Mucosa of stomach (tissue), 1 donor: ENCODE results near the gene PCDHB7.
"Not testable (repeated sequence)": the region's sequence is repeated elsewhere in the genome, so short reads cannot be mapped to it uniquely, and the experiment has no call there.

Source experiments
- H3K27me3 ChIP-seq: one replicate; pipeline ENCODE4 v1.7.0; 2013; ENCODE audit warnings: mild to moderate bottlenecking, low read length; ENCODE audit not compliant: control insufficient read depth, insufficient read depth
- H3K36me3 ChIP-seq: one replicate; pipeline ENCODE4 v1.7.0; 2013; ENCODE audit warnings: low read length; ENCODE audit not compliant: control insufficient read depth, insufficient read depth
- H3K4me1 ChIP-seq: one replicate; pipeline ENCODE4 v1.7.0; 2013; ENCODE audit warnings: mild to moderate bottlenecking, low read length; ENCODE audit not compliant: control insufficient read depth, insufficient read depth
- H3K4me3 ChIP-seq: one replicate; pipeline ENCODE4 v1.7.0; 2013; ENCODE audit warnings: low read length
- H3K9ac ChIP-seq: one replicate; pipeline ENCODE4 v1.7.0; 2013; ENCODE audit warnings: mild to moderate bottlenecking, low read length, moderate library complexity
- H3K9me3 ChIP-seq: one replicate; pipeline ENCODE4 v1.7.0; 2013; ENCODE audit warnings: mild to moderate bottlenecking, low read length, moderate library complexity; ENCODE audit not compliant: control insufficient read depth
- donor health status: Pancreatic carcinoma.

PCDHB7 gene

GRCh38 chr5:141213656-141214339 is 41.4 kb downstream of the PCDHB7 start, which contains the start of gene PCDHB13:
PCDHB13 (plus strand) TSS chr5:141213919; CDS start chr5:141214124, 205 bp downstream.
- not testable (repeated sequence) for H3K36me3 ChIP-seq, H3K4me1 ChIP-seq, H3K9me3 ChIP-seq, H3K4me3 ChIP-seq, H3K27me3 ChIP-seq, H3K9ac ChIP-seq

- H3K9ac ChIP-seq, H3K27me3 ChIP-seq, H3K4me3 ChIP-seq, H3K36me3 ChIP-seq, H3K4me1 ChIP-seq, H3K9me3 ChIP-seq: not testable (repeated sequence)
Observed at GRCh38 chr5:141214583-141214982, 42.1 kb downstream of the PCDHB7 start.

DNA sequence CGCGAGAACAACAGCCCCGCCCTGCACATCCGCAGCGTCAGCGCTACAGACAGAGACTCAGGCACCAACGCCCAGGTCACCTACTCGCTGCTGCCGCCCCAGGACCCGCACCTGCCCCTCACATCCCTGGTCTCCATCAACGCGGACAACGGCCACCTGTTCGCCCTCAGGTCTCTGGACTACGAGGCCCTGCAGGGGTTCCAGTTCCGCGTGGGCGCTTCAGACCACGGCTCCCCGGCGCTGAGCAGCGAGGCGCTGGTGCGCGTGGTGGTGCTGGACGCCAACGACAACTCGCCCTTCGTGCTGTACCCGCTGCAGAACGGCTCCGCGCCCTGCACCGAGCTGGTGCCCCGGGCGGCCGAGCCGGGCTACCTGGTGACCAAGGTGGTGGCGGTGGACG is 43.1 kb downstream of the PCDHB7 start:
- not testable (repeated sequence) for H3K36me3 ChIP-seq, H3K9ac ChIP-seq, H3K4me1 ChIP-seq, H3K27me3 ChIP-seq, H3K4me3 ChIP-seq, H3K9me3 ChIP-seq

- H3K4me1 ChIP-seq, H3K9ac ChIP-seq, H3K36me3 ChIP-seq, H3K4me3 ChIP-seq, H3K27me3 ChIP-seq, H3K9me3 ChIP-seq: not testable (repeated sequence)
Observed at GRCh38 chr5:141216035-141216434, 43.6 kb downstream of the PCDHB7 start.

DNA sequence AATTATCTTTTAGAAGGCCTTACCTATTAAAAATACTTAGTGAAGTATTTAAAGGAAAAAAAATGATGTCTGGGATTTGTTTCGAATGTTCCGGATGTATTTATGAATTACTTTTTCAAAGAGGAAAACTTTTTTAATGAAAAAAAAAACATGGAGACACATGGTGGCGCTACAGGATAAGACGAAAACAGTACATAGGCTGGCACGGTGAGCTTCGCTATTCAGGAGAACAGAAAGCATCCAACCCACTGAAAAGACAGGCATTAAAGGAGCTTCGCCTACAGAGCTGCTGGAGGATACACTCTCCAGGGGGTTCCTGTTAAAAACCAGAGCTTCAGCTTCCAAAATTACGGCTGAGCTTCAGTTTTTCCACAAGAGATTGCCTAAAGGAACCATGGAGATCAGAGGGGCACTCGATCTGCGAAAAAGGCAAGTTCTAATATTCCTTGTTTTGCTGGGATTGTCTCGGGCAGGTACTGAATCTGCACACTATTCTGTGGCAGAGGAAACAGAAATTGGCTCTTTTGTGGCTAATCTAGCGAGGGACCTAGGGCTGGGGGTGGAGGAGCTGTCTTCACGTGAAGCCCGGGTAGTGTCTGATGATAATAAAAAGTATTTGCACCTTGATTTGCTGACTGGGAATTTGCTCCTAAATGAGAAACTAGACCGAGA is 50.8 kb downstream of the PCDHB7 start, which contains the start of gene PCDHB14:
TSS of gene PCDHB14 (plus strand) at position 232 of the 672 bp plus-strand sequence. CDS start at position 395, 163 bp downstream.
- H3K9me3 ChIP-seq = peaks cover 18% of the 10 kb centered on the region

GRCh38 chr5:141224844-141225243 is 52.4 kb downstream of the PCDHB7 start:
- H3K36me3 ChIP-seq, H3K4me3 ChIP-seq, H3K4me1 ChIP-seq, H3K27me3 ChIP-seq, H3K9ac ChIP-seq: not testable (repeated sequence)
- H3K9me3 ChIP-seq = peaks cover 16% of the 10 kb centered on the region

More for the DNA sequence above, 50.8 kb downstream of the PCDHB7 start, which contains the start of gene PCDHB14:
- Histone ChIP-seq H3K36me3 (no peaks in the 10 kb centered on the region), H3K4me1 (no peaks in the 10 kb centered on the region), H3K9ac (no peak within 1 kb of the TSS), H3K27me3 (peaks cover 3% of the 10 kb centered on the region), H3K4me3 (peak within 1 kb of the TSS; percentile 18)

- H3K9ac ChIP-seq = not testable (repeated sequence)
Observed at GRCh38 chr5:141225421-141225820, 53.0 kb downstream of the PCDHB7 start.

More at GRCh38 chr5:141225421-141225820, 53.0 kb downstream of the PCDHB7 start:
- H3K9me3 ChIP-seq = peaks cover 11% of the 10 kb centered on the region
- not testable (repeated sequence) for H3K4me3 ChIP-seq, H3K4me1 ChIP-seq, H3K27me3 ChIP-seq, H3K36me3 ChIP-seq
